H9 (cell line): ENCODE results near the gene MYH8. TPM values are rescaled to one million over a fixed set of nuclear protein-coding genes. Genes with fewer than 3 reads are reported as not detected.

ENCODE experiments used
- DNase-seq: peaks from one replicate; pipeline ENCODE4 v3.0.0-alpha.2; 2017
- H2AFZ ChIP-seq: one replicate; pipeline ENCODE4 v1.6.1; 2013; ENCODE audit warnings: mild to moderate bottlenecking, low read length, control low read depth, moderate library complexity
- H2AK5ac ChIP-seq: 2 replicates; pipeline ENCODE4 v1.6.1; 2013; ENCODE audit warnings: low read length, control low read depth, mixed read lengths; ENCODE audit not compliant: insufficient read length
- H2BK120ac ChIP-seq: one replicate; pipeline ENCODE4 v1.6.1; 2013; ENCODE audit warnings: low read depth, mild to moderate bottlenecking, low read length, control low read depth, inconsistent platforms; ENCODE audit not compliant: poor library complexity, severe bottlenecking
- H2BK12ac ChIP-seq: 2 replicates; pipeline ENCODE4 v1.6.1; 2013; ENCODE audit warnings: low read length, control low read depth, mixed read lengths, low read depth; ENCODE audit not compliant: insufficient read length
- H2BK15ac ChIP-seq: 2 replicates; pipeline ENCODE4 v1.6.1; 2013; ENCODE audit warnings: low read depth, low read length, control low read depth
- H2BK20ac ChIP-seq: one replicate; pipeline ENCODE4 v1.6.1; 2013; ENCODE audit warnings: low read depth, mild to moderate bottlenecking, low read length, control low read depth, inconsistent platforms; ENCODE audit not compliant: poor library complexity, severe bottlenecking
- H2BK5ac ChIP-seq: 2 replicates; pipeline ENCODE4 v1.6.1; 2013; ENCODE audit warnings: low read length, control low read depth, mixed read lengths; ENCODE audit not compliant: insufficient read length
- H3K14ac ChIP-seq: 2 replicates; pipeline ENCODE4 v1.6.1; 2013; ENCODE audit warnings: low read length, control low read depth; ENCODE audit not compliant: insufficient read depth
- H3K18ac ChIP-seq: 2 replicates; pipeline ENCODE4 v1.6.1; 2013; ENCODE audit warnings: low read depth, mild to moderate bottlenecking, mixed read lengths, low read length, control low read depth; ENCODE audit not compliant: insufficient read length
- H3K23ac ChIP-seq: 2 replicates; pipeline ENCODE4 v1.6.1; 2013; ENCODE audit warnings: low read length, control low read depth, mixed read lengths, low read depth; ENCODE audit not compliant: insufficient read length
- H3K23me2 ChIP-seq: 2 replicates; pipeline ENCODE4 v1.6.1; 2013; ENCODE audit warnings: low read depth, mild to moderate bottlenecking, mixed read lengths, low read length, control low read depth; ENCODE audit not compliant: insufficient read length, poor library complexity, severe bottlenecking
- H3K27ac ChIP-seq: 2 replicates; pipeline ENCODE4 v1.5.1; 2013; ENCODE audit warnings: low read length, control low read depth, mixed read lengths, low read depth; ENCODE audit not compliant: insufficient read length
- H3K27me3 ChIP-seq: 2 replicates; pipeline ENCODE4 v1.6.1; 2013; ENCODE audit warnings: low read length, control low read depth, inconsistent platforms; ENCODE audit not compliant: insufficient read depth
- H3K4ac ChIP-seq: 2 replicates; pipeline ENCODE4 v1.6.1; 2013; ENCODE audit warnings: low read depth, mild to moderate bottlenecking, control low read depth, inconsistent platforms, low read length, moderate library complexity
- H3K4me1 ChIP-seq: 2 replicates; pipeline ENCODE4 v1.6.1; 2013; ENCODE audit warnings: low read length, control low read depth, inconsistent platforms; ENCODE audit not compliant: insufficient read depth
- H3K4me2 ChIP-seq: 2 replicates; pipeline ENCODE4 v1.6.1; 2013; ENCODE audit warnings: low read length, control low read depth, mixed read lengths; ENCODE audit not compliant: insufficient read length, insufficient read depth
- H3K56ac ChIP-seq: 2 replicates; pipeline ENCODE4 v1.6.1; 2013; ENCODE audit warnings: low read depth, mild to moderate bottlenecking, mixed read lengths, low read length, control low read depth; ENCODE audit not compliant: insufficient read length
- H3K79me1 ChIP-seq: 2 replicates; pipeline ENCODE4 v1.6.1; 2013; ENCODE audit warnings: low read depth, mild to moderate bottlenecking, moderate library complexity, low read length, control low read depth, inconsistent platforms; ENCODE audit not compliant: insufficient read depth, poor library complexity, severe bottlenecking
- H3K79me2 ChIP-seq: 2 replicates; pipeline ENCODE4 v1.6.1; 2013; ENCODE audit warnings: low read length, control low read depth, inconsistent platforms; ENCODE audit not compliant: insufficient read depth
- H3K9ac ChIP-seq: 2 replicates; pipeline ENCODE4 v1.6.1; 2013; ENCODE audit warnings: low read length, control low read depth, mixed read lengths; ENCODE audit not compliant: insufficient read length; ENCODE audit errors: extremely low read depth
- H3K9me3 ChIP-seq: one replicate; pipeline ENCODE4 v1.6.1; 2013; ENCODE audit warnings: low read depth, low read length, inconsistent platforms; ENCODE audit not compliant: control insufficient read depth
- H3T11ph ChIP-seq: one replicate; pipeline ENCODE4 v1.6.1; 2013; ENCODE audit warnings: mild to moderate bottlenecking, low read length, control low read depth, inconsistent platforms
- H4K20me1 ChIP-seq: one replicate; pipeline ENCODE4 v1.6.1; 2013; ENCODE audit not compliant: control insufficient read depth, insufficient read length, insufficient read depth
- H4K5ac ChIP-seq: 2 replicates; pipeline ENCODE4 v1.6.1; 2013; ENCODE audit warnings: low read depth, mild to moderate bottlenecking, mixed read lengths, low read length, control low read depth; ENCODE audit not compliant: insufficient read length
- H4K8ac ChIP-seq: replicated peaks from 2 replicates; pipeline ENCODE4 v1.6.1; 2013; ENCODE audit warnings: low read length, control low read depth, mixed read lengths, low read depth; ENCODE audit not compliant: insufficient read length
- H4K91ac ChIP-seq: 2 replicates; pipeline ENCODE4 v1.6.1; 2013; ENCODE audit warnings: low read depth, mild to moderate bottlenecking, moderate library complexity, mixed read lengths, low read length, control low read depth; ENCODE audit not compliant: insufficient read length
- H3K27ac Mint-ChIP-seq, 3 experiments: 2 replicates in 2 of 3; 3 replicates in 1 of 3; pipeline ENCODE4 v1.8.0; 2020 to 2021; ENCODE audit warnings: mixed read lengths in 3 of 3, mild to moderate bottlenecking in 1 of 3, moderate library complexity in 1 of 3
- H3K27me3 Mint-ChIP-seq: 2 replicates; pipeline ENCODE4 v1.8.0; 2021; ENCODE audit warnings: low read depth, mild to moderate bottlenecking, moderate library complexity, mixed read lengths
- H3K36me3 Mint-ChIP-seq, 3 experiments: 2 replicates in 2 of 3; 3 replicates in 1 of 3; pipeline ENCODE4 v1.8.0; 2020 to 2021; ENCODE audit warnings: low read depth in 3 of 3, mixed read lengths in 3 of 3; ENCODE audit not compliant: insufficient read depth in 1 of 3
- H3K4me1 Mint-ChIP-seq, 2 experiments: 2 replicates each; pipeline ENCODE4 v1.8.0; 2020; ENCODE audit warnings: mixed read lengths in 2 of 2
- H3K4me3 Mint-ChIP-seq, 2 experiments: 2 replicates in 1 of 2; 3 replicates in 1 of 2; pipeline ENCODE4 v1.8.0; 2020 to 2021; ENCODE audit warnings: mild to moderate bottlenecking in 2 of 2, mixed read lengths in 2 of 2, moderate library complexity in 1 of 2
- H3K9me3 Mint-ChIP-seq, 2 experiments: 2 replicates in 1 of 2; 3 replicates in 1 of 2; pipeline ENCODE4 v1.8.0; 2020; ENCODE audit warnings: mild to moderate bottlenecking in 2 of 2, mixed read lengths in 2 of 2, moderate library complexity in 1 of 2
- WGBS: extraction: QIAGEN DNeasy Blood & Tissue Kit; methylation state at CpG from one replicate; pipeline ENCODE4 v1.1.7; 2013; ENCODE audit warnings: missing lambda C conversion rate, low lambda C conversion rate, mixed read lengths; ENCODE audit not compliant: insufficient read length; ENCODE audit errors: extremely low coverage; 5-methylcytosine and 5-hydroxymethylcytosine counted together
- total RNA-seq: library from RNA; stranded (reverse); gene quantifications from 2 replicates; pipeline ENCODE4 v1.2.1, GENCODE V29; 2021
- TF ChIP-seq, protein P1 (sequence below): fragments of 200-600 bp; sonication (generic); conservative IDR thresholded peaks from 3 replicates; pipeline ENCODE4 v1.8.0; 2021; ENCODE audit warnings: antibody characterized with exemption, mild to moderate bottlenecking

The MYH8 gene
- total RNA-seq, 1 experiment from 2014 or later, result not detected

DNA sequence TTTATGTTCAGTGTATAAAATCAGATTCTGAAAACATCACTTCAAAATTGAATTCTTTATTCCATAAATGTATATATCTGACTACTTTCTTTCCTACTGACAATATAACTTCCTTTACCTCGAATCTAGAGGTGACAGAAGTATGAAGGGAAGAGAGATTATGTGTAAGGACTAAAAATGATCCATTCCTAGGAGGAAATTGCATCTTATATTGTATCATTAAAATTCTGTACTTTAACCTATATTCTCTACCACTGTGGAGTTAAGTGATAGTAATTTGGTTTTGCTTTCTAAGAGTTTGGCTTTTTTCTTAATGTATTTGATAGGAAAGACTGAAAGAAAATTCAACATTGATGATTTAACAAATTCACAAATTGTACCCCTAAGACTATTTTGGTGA lies 36.2 kb upstream of the MYH8 start:
- Histone ChIP-seq H4K20me1 (no peaks in the 10 kb centered on the region), H3K79me2 (no peaks in the 10 kb centered on the region), H3K18ac (no peak overlapping the region), H2BK15ac (no peak overlapping the region), H3K9ac (no peak overlapping the region), H2AK5ac (no peak overlapping the region), H3K23ac (no peak overlapping the region), H3K4me2 (no peak overlapping the region), H3K27ac (no peak overlapping the region), H3K56ac (no peak overlapping the region), H2AFZ (no peak overlapping the region), H4K5ac (no peak overlapping the region), H3T11ph (no peak overlapping the region), H2BK5ac (no peak overlapping the region), H3K79me1 (no peaks in the 10 kb centered on the region), H3K9me3 (no peaks in the 10 kb centered on the region), H3K23me2 (no peaks in the 10 kb centered on the region), H2BK20ac (no peak overlapping the region), H3K4ac (no peak overlapping the region), H4K91ac (no peak overlapping the region), H2BK12ac (no peak overlapping the region), H3K27me3 (no peaks in the 10 kb centered on the region), H2BK120ac (no peak overlapping the region), H4K8ac (no peak overlapping the region), H3K4me1 (no peaks in the 10 kb centered on the region), H3K14ac (no peak overlapping the region)
- Mint-ChIP-seq H3K36me3 (no peaks in the 10 kb centered on the region), H3K27ac (no peak overlapping the region), H3K4me1 (peaks cover 3 to 5% of the 10 kb centered on the region in 2 experiments), H3K27me3 (no peaks in the 10 kb centered on the region), H3K4me3 (no peak overlapping the region), H3K9me3 (no peaks in the 10 kb centered on the region)
- TF ChIP-seq, protein P1, sequence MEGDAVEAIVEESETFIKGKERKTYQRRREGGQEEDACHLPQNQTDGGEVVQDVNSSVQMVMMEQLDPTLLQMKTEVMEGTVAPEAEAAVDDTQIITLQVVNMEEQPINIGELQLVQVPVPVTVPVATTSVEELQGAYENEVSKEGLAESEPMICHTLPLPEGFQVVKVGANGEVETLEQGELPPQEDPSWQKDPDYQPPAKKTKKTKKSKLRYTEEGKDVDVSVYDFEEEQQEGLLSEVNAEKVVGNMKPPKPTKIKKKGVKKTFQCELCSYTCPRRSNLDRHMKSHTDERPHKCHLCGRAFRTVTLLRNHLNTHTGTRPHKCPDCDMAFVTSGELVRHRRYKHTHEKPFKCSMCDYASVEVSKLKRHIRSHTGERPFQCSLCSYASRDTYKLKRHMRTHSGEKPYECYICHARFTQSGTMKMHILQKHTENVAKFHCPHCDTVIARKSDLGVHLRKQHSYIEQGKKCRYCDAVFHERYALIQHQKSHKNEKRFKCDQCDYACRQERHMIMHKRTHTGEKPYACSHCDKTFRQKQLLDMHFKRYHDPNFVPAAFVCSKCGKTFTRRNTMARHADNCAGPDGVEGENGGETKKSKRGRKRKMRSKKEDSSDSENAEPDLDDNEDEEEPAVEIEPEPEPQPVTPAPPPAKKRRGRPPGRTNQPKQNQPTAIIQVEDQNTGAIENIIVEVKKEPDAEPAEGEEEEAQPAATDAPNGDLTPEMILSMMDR, result no peak
- WGBS, result no CpG with 5 or more reads among the region's 1 CpG
- DNase-seq, result no peak
